Fibroblast of upper back skin (primary cell): ENCODE results near the gene RAE1.
A peak's percentile ranks its signal among the peaks of the same experiment; 100 is the strongest.

Experiments
- DNase-seq: peaks from one replicate; pipeline ENCODE4 v3.0.0-alpha.2; 2013

The RAE1 gene

DNA sequence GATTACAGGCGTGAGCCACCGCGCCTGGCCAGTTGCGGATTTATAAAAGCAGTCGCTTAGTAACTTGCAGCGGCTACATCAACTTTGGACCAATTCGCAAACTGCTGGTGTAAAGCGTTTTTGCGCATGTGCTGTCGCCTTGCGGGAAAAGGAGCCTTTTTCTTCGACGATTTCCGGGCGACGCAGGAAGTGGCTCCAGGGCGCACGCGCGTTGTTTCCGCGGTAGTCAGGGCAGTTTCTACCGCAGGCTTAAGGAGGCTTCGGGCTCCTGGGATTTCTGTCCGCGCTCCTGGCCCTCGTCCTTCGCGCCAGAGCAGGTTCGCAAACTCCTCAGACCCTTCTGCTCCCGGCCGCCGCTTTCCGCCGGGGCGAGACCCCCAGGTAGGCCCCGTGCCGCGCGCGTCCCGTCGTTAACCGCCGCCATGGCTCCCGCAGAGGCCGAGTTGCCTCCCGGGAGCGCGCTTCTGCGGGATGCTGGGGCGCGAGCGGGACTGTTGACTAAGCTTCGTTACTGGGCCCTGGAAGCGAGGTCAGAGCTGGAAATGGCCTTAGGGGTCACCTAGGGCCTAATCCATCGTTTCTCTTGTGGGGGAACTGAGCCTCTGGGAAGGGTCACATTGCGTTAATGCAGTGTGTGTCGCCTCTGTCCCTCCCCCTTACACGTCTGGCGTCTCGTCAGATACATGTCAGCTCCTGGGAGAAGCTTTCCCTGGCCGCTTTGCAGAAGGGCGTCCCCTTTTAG, at the start of gene RAE1:
TSS of gene RAE1 (plus strand) at position 214 of the 742 bp plus-strand sequence. CDS start 2,784 bp downstream, outside the sequence.
- DNase-seq = peak; percentile 89

- no peak for DNase-seq
Measured at GRCh38 chr20:57306747-57307146, 44.3 kb upstream of the RAE1 start.

DNA sequence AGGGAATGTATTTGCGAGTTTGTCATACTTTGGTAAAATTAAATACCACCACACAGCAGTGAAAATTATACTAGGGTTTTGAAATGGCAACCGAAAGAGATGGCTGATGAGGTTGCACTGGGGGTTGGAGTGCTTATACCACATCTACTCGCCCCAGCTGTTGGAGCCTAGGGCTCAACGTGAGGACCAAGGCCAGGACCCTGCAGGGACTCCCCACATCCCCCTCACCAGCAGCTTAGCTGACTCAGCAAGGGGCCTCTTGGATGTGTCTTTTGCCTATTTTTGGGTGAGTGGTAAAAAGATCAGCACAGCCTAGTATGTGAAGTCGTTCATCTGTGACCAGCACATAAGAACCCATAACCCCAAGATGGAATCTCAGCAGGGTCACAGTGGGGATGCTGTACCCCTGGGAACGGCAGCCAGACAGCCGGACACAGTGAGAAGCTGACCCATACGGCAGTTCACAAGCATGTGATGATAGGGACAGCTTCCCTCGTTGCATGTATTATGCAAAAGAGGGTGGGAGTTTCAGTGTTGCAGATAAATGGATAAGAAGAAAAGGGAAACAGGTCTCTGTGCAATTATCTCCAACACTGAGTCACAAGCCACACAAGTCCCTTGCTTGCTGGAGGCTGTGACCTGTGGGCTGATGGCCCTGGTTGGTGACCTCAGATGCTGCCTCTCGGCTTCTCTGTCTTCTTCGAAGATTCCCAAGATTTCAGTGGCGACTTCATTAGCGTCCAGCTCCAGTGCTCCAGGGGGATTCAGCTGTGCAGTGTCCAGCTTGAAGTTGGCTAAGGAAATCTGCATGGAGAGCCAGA, 42.4 kb upstream of the RAE1 start:
- DNase-seq = no peak

DNA sequence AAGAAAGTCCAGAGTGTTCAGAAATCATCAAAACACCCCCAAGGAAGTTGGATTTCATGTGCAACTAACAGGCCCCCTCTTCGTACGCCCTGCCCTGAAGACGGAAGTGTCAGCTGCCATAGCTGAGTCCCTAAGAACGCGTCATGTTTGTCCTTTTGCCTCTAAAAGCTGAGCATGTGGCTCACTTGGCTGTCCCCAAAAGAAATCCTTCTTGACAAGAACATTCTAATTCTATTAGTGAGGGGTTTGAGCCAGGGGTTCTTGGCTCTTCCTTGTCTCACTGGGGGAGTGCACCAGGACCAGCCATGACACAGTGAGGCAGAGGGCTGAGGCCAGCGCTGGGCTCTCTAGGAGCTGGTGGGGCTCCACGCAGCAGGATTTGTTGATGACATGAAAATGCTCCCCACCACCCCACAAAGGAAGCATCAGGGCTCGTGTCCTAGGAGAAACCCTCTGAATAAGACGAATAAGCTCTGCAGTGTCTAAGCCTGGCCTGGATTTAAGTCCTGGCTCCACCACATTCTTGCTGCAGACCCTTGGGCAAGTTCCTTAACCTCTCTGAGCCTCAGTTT, 41.4 kb upstream of the RAE1 start:
- no peak for DNase-seq

DNA sequence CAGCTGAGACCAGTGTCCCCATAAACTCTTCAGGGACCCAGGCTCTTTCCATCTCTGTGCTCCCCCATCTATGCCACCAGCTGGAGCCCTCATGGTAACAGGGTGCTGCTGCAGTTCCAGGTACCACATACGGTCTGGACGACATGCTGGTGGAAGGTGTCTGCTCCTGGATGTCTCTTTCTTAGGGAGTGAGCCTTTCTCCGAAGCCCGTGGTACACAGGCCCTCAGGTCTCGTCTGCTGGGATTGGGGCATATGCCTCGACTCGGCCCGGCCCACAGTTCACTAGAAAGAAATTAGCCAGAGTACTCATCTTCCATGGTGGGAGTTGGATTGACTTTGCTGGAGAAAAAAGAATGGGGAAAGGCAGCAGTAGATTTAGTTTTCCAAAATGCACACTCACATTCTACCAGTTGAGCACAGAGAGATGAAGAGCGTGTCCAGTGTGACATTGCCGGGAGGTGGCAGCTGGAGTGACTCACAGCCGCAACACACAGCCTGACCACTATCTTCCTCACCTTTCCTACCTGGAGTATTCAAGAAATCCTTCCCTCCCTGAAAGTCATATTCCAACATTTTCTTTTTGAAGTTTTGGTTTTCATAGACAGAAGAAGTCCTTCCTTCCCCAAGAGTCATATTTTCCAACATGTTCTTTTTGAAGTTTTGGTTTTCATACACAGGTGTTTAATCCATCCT, 40.1 kb upstream of the RAE1 start:
- no peak for DNase-seq

- DNase-seq = no peak
Measured at GRCh38 chr20:57312138-57312537, 38.9 kb upstream of the RAE1 start.

DNA sequence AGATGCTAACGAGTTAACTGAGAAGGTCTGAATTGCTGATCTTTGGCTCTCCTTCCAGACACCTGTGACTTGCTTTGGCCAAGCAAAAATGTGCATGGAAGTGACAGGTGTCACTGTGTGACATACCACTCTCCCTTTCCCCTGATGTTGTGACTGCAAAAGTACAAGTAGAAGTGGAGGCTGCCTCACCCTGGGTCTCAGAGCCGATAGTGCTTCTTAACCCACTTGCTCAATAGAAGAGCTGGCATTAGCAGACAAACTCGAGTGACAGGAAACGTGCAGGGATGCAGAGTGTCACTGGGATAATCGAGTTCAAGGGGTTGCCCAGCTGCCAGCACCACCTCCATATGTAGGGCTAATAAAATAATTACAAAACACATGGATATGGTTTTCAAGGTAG, 37.8 kb upstream of the RAE1 start:
- no peak for DNase-seq

DNA sequence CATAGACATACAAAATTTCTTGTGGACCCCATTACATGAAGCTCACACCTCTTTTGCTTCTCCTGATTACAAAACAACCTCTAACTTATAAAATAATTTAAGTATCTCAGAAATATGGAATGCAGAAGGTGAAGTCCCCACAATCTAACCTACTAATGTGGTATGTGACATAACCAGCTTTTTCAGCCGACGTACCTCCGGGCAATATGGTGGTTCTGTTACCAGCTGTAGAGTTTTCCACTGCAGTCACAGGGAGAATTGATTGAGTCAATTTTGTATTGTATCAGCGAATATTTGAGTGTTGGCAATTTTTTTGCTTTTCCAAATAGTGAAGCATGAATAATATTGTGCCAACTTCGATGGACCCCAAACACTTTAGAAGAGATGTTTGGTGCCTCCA, 37.1 kb upstream of the RAE1 start:
- no peak for DNase-seq

- no peak for DNase-seq
Measured at GRCh38 chr20:57315083-57315975, 35.7 kb upstream of the RAE1 start.

DNA sequence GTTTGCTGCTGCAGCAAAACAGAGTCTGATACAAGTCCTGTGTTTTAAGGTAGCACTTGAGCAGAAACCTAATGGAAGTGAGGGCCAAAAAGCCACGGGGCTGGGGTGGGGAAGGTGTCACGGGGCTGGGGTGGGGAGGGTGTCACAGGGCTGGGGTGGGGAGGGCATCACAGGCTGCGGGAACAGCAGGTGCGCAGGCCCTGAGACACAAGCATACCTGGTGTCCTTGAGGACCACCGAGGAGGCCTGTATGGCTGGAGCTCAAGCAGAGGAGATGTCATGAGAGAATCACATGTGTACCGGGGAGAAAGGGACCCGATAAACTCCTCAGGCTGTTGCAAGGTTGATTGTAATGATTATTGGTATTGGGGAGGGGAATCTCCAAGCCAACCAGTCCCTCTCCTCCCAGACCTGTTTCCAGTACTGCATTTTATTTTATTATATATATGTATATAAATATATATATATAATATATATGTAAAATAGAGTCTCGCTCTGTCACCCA, 35.0 kb upstream of the RAE1 start:
- no peak for DNase-seq

- no peak for DNase-seq
Measured at GRCh38 chr20:57316795-57317201, 34.3 kb upstream of the RAE1 start.

DNA sequence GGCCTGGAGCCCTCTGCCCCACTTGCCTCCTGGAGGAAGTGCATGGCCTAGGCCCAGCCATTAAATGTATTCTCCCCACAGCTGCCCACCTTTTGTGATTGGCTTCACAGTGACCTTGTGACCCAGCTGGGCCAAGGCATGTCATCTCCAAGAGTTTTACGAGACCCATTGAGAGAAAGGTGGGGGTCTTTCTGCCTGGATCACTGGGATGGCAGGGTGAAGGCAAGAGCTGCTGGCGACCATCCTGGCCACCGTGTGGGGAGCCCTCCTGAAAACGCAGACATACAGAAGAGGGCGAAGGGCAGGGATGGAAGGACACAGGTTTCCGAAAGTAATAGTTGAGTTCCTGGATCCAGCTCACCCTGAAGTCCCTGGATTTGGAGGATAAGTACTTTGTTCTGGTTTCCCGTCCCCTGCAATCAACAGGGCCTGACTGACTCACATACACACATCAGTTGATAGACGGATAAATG, 33.7 kb upstream of the RAE1 start:
- DNase-seq = no peak

DNA sequence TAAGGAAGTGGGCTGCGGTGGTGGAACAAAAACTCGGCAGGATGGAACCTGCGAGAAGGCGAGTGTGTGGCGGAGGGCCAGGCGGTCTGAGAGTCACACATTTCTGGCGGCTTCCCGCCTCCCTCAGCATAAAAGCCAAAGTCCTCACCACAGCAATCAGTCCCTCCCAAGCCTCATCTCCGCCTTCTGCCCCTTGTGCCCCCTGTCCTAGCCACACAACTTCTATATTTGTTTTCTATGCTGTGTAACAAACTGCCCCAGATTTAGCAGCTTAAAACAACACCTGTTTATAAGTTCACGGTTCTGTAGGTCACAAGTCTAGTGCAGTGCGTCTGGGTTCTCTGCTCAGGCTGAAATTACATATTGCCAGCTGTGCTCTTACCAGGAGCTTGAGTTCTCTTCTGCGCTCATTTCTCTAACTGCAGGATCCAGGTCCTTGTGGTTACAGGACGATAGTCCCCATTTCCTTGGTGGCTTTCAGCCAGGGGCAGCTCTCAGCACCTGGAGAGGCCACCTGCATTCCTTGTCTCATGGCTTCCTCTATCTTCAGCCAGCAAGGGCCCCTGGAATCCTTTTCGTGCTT, 33.2 kb upstream of the RAE1 start:
- no peak for DNase-seq

GRCh38 chr20:57319584-57319983, 31.5 kb upstream of the RAE1 start:
- no peak for DNase-seq

DNA sequence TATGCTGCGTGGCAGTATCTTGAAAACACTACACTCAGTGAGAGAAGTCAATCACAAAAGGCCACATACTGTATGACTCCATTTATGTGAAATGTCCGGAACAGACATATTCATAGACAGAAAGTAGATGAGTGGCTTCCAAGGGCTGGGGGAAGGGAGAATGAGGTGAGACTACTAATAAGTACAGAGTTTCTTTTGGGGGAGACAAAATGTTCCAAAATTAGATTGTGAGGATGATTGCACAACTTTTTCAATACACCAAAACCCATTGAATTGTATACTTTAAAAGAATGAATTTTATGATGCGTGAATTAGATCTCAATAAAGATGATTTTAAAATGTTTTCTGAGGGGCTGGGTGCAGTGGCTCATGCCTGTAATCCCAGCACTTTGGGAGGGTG, 30.7 kb upstream of the RAE1 start:
- DNase-seq = no peak

GRCh38 chr20:57321142-57321541, 29.9 kb upstream of the RAE1 start:
- DNase-seq = no peak

DNA sequence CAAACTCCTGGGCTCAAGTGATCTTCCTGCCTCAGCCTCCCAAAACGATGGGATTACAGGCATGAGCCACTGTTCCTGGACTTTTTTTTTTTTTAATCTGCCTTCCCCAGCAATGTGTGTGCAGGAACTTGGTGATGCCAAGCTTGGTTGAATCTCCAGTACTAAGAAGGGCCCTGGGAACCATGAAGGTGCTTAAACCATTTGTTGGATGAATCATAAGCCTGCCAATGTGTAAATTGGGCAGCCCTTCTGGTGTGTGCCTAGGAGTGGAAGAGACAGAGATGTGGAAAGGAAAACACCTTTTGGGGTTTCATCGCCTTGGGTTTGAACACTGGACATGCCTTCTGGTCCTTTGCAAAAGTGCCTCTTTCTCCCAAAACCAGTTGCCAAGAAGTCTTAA, 28.6 kb upstream of the RAE1 start:
- no peak for DNase-seq

- peak; percentile 17 for DNase-seq
Measured at GRCh38 chr20:57323034-57323433, 28.0 kb upstream of the RAE1 start.

GRCh38 chr20:57325632-57326356, 25.3 kb upstream of the RAE1 start:
- no peak for DNase-seq

DNA sequence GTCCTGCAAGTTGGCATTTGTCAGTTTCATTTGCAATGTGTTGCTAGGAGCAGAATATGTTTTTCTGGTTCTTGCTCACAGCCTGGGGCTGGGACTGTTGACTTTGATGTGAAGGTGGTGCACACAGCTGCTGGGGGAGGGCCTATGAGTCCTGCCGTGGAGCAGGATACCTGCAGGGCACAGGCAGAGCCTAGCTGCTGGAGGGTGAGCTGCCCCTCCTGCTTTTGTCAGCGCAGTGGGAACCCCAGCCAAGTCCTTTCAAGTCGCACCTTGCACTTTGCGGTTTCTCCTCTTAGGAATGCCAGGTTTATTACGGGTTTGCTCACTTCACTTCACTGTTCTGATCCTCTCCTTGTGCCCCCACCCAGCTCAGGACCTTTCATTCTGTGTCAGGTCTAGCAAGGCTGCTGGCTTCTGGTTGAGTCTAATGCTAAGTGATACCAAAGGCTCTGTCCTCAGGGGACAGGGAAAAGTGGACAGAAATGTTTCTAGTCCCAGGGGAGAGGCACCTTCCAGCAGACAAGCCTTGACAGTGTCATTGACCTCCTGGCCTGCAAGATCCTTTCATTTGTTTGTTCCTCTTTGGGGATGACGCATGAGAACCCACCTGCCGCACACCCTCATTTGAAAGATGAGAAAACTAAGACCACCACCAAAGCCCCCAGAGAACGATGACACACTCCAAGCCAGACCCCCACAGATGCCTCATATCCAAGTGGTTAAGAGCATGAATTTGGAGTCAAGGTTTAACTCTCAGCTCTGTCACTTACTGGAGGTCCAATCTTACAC, 24.2 kb upstream of the RAE1 start:
- no peak for DNase-seq
